NCI-H748 treated with DMSO at 0.1 percent for 48 hours (cell line): ENCODE data around the gene RASL10A.

Experiments
- DNase-seq: peaks from one replicate; lab custom pipeline; 2025; lab: John Stamatoyannopoulos, UW

The RASL10A gene

GRCh38 chr22:29338398-29338797 lies 22.9 kb upstream of the RASL10A start:
- no peak for DNase-seq

GRCh38 chr22:29337631-29338284 lies 22.3 kb upstream of the RASL10A start:
- DNase-seq, result no peak

GRCh38 chr22:29336751-29337490 lies 21.4 kb upstream of the RASL10A start:
- DNase-seq, result no peak

- DNase-seq, result no peak
Measured at GRCh38 chr22:29335656-29336055, 20.2 kb upstream of the RASL10A start.

- no peak for DNase-seq
Measured at GRCh38 chr22:29334696-29335344, 19.3 kb upstream of the RASL10A start.

DNA sequence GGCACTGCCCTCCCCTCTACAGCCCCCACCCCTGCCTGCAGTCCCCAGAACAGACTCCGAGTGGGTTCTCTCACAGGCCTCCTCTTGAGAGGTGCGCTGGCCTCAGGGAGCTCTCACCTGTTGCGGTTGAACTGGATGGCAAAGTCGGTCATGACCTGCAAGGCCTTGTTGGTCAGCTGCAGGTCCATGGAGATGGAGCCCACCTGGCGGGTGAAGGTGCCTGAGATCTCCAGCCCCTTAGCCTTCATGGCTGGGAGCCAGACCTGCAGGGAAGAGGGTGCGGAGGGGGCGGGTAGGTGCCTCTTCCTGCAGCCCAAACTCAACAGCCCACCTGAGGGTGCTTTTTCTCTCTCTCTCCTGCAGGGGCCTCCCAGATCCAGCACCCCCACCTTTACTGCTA lies 18.7 kb upstream of the RASL10A start:
- DNase-seq, result no peak

GRCh38 chr22:29332886-29333496 lies 17.5 kb upstream of the RASL10A start:
- DNase-seq, result no peak

DNA sequence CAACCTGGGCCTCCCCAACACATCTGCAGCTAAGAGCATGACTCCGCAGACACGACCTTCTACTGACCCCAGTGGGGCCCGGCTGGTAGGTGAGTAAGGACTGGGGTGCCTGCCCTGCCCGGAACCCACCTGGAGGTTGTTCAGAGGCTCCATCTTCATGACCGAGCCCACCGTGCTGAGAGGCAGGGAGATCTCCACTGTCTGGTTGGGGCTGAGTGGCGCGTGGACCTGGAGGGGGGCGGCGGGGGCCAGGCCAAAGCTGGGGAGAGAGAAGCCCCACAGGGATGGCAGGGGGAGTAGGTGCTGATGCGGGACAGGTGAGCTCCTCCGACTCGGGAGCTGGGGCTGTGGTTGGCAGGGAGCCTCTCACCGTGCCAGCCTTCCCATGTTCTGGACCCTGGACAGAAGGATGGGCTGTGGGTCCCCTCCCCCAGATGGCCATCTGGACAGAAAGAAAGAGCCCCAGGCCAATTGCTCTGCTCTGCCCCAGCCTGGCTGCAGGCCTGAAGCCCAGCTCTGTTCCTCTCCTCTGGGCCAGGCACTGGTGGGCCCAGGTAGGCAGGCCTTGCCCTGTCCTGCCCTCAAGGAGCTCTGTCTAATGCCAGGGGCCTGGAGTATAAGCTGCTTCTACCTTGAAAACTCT lies 16.3 kb upstream of the RASL10A start:
- DNase-seq, result no peak

DNA sequence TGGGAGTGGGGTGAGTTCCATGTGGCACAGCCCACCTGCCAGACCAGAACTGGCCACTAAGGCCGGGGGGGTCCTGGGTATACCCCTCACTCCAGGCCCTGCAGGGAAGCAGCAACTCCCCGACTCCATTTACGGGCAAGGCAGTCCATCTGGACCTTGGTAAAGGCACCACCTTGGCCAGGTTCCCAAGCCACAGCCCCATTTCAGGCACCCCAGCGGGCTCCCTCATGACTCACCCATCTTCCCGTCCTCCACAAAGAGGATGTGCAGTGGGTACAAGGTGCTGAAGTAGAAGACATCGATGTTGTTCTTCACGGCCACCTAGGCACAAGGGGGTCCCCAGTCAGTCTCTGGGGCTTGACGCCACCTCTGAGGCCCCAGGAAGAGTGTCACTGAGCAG lies 15.7 kb upstream of the RASL10A start:
- DNase-seq, result no peak

DNA sequence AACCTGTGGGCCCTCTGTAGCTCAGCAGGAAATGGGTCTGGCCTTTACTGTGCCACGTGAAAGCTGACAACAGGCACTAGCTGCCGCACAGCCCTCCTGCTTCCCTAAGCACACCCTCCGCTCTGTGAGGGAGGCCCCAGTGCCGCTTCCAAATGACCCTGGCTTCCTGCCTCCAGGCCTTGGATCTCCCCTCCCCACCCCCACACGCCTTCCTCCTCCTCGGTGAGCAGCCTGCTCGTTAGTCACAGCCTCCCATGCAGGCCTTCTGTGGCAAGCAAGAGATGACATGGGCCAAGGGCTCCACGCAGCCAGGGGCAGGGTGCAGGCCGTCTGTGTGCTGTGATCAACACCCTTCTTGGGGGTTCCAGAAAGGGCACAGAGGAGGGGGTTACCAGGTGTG lies 15.3 kb upstream of the RASL10A start:
- no peak for DNase-seq

DNA sequence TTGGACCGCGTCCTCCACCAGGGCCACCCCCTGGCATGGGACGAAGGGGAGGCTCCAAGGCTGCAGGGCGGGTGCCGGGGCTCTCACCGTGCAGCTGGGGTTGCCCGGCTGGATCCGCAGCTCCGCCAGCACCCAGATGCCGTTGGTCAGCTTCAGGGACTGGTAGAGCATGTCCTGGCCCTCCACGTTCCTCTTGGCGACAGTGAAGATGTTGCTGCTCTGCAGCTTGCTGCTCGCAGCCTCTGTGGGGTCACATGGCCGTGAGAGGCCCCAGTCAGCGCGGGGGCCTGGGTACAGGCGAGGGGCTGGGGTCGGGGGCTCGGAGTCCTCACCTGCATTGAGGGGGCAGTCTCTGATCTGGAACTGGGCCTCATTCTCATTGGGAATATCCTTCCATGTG lies 14.8 kb upstream of the RASL10A start:
- no peak for DNase-seq

DNA sequence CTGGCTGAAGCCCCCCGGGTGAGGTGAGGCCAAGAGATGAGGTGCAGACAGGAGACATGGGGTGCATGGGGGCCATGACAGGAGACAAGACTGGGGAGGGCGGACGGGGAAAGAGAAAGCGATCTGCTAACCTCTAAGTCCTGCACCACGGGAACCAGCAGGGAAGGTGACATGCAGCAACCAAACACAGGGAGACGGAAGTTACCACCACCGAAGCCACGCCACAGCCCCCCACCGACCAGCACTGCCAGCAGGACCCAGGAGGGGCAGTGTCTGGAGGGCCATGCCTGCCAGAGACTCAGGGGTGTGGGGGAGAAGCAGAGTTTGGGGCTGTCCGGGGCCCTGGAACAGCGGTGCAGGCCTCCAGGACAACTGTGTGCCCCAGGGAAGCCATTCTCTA lies 14.1 kb upstream of the RASL10A start:
- DNase-seq, result no peak

GRCh38 chr22:29328566-29329500 lies 13.3 kb upstream of the RASL10A start:
- DNase-seq, result no peak

- no peak for DNase-seq
Measured at GRCh38 chr22:29328055-29328454, 12.6 kb upstream of the RASL10A start.

- no peak for DNase-seq
Measured at GRCh38 chr22:29327089-29327764, 11.7 kb upstream of the RASL10A start.

DNA sequence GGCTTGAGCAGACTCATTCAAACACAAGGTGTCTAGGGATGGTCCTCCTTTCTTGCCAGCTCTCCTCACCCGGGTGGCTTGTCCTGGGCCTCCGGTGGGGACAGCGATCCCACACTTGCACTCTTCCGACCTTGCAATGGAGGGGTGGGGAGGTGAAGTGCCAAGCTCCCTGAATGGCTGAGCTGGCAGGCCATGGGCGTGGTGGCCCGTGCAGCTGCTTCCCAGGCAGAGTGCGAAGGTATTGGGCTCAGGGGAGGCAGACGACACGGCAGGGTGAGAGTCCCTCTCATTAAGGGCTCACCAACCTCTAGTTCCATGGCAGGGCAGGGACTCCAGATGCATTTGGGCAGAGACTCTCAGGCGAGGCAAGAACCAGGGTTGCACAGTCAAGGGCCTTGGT lies 11.0 kb upstream of the RASL10A start:
- no peak for DNase-seq

DNA sequence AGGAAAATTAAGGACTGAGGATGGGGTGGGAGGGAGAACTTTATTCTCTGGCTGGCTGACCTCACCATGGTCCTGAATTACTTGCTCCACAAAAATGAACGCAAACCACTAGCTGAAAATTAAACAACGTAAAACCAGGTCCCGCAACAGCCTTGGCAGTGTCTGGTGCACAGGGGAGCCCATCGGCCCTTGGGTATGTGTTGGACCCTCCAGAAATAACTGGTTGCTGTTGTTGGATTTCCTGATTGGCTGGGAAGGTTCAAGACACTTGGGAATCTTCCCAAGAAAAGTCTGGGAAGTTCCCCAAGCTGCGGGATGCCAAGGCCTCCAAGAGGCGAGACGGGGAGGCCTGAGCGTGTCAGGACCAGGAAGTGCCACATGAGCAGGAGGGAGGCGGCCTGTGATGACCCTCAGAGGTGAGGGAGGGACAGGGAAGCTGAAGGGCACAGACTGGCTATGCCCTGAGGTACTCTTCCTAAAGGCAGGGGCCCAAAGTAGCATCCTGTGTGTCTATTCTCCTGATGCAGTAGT lies 10.4 kb upstream of the RASL10A start:
- no peak for DNase-seq

- DNase-seq, result no peak
Measured at GRCh38 chr22:29325356-29325755, 9.9 kb upstream of the RASL10A start.

- no peak for DNase-seq
Measured at GRCh38 chr22:29323641-29324040, 8.1 kb upstream of the RASL10A start.

DNA sequence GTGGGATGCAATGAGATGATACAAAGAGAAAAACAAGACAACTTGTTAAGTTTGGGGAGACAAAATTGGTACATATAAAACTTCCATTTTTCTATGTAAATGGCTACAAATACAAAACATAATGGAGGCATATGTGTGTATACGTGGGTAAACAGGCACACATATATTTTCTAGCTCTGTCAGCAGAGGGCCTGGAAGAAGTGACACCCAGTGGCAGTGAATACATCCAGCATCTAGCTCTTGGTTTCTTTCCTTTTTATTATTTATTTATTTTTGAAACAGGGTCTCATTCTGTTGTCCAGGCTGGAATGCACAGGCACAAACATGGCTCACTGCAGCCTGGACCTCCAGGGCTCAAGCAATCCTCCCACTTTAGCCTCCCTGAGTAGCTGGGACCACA lies 5.0 kb upstream of the RASL10A start:
- no peak for DNase-seq
